Stimulated activated CD4-positive, alpha-beta T cell treated with anti-CD3 and anti-CD28 coated beads, Interleukin-2, amount 100 ng/mL, for 24 hours (primary cell): ENCODE data around the gene CUL4A.
A peak's percentile ranks its signal among the peaks of the same experiment; 100 is the strongest.
"Not testable (repeated sequence)": the region's sequence is repeated elsewhere in the genome, so short reads cannot be mapped to it uniquely, and the experiment has no call there.

Experiments
- DNase-seq, 2 donors: peaks; one replicate each; pipeline ENCODE4 v3.0.0-alpha.2; 2020

Gene CUL4A

GRCh38 chr13:113209759-113210421 lies 477 bp downstream of the CUL4A start:
- DNase-seq: peak; percentile 69 to 70

DNA sequence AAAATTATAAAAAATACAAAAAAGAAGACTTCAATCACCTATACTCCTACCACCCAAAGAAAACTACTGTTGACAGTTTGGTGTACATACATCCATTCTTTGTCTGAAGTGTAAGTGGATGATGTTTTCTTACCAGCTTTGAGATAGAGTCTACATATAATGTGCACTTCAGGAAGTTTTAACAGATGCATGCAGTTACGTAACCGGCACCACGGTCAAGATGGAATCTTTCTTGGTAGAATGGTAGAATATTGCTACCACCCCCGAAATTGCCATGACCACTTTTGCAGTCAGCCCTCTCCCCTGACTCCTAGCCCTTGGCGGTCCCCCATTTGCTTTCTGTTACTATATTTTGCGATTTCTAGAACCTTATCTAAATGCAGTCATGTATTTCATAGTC lies 1.4 kb downstream of the CUL4A start:
- DNase-seq: no peak

DNA sequence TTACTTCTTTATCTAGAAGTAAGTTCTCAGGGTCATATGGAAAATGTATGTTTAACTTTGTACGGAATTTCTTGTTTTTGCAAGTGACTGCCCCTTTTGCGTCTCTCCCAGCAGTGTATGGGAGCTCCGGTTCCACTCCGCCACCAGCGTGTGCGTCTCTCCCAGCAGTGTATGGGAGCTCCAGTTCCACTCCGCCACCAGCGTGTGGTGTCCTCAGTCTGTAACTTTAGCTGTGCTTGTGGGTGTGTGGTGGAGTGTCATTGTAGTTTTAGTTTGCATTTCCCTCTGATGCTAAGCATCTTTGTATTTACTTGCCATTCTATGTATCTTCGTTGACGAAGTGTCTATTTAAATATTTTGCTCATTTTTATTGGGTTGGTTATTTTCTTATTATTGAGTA lies 2.4 kb downstream of the CUL4A start:
- peak in 1 of 2 donors; percentile 22 for DNase-seq

DNA sequence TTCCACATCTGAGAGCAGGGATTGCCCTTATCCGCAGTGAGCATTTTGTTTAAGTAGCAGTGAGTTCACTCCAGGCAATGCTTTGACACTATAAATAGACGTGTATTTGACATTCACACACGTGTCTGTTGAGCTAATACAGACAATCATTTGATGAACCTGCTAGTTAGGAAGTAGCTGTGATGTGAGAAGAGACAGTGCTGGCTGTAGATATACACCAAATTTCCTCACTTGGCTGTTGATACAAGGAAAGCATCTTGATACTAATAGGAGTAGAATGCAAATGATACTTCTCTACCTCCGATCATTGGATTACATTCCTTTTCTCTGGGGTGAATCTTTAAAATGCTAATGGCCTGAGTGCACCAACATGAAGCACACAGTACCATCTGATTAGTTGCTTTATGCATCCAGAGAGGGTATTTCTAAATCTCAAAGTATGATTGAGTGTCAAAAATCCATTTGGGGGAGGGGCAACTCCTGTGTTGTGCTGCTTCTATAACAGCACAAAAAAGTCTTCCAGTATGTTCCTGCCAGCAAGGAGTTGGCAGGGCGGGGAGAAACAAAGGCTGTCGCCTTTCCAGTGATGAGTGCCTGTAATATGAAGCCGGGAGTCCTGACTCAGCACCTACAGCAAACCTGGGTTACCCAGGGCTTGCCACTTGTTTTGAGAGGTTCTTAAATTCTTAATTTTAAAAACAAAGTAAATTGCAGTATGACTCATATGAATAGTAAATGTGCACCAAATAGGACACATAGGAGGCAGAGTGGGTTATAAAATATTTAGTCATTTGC lies 7.0 kb downstream of the CUL4A start:
- DNase-seq: no peak

DNA sequence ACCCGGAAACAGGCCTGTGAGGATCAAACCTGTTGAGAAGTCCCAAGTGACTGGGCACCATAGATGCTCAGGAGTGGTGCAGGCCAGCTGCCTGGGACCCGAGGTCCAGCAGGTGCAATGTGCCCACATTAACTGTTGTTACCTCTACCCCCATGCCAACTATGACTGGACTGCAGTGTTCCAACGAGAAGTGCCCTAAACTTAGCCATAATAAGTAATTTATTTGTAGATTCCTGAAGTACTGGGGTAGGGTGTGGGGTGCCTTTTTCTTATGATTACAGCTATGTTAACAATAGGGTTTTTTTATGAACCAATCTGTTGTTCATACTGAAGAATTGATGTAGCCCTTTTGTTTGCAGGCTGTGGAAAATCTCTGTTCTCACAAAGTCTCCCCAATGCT lies 9.2 kb downstream of the CUL4A start:
- DNase-seq: no peak

- DNase-seq: no peak
These were observed 10.0 kb downstream of the CUL4A start for GRCh38 chr13:113219256-113219940.

DNA sequence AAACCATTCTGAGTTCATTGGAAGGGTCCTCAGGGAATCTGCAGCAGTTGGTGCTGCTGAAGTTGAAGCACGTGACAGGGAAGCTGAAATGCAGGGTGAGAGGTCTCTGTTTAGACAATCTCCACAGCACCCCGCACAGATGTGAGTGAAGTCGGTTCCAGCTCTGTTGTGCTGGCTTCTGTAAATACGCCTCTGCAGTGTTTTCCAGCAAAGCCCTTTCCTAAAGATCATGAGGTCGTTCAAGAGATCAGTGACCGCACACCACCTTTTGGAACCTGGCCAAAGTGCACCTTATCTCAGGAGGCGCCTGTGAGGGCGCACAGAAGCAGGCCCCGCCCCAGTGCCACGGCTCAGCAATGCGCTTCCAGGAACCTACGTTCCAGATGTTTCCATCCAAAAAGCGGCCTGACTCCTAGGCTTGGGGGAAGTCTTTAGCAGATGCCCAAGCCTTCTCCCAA lies 10.8 kb downstream of the CUL4A start:
- DNase-seq: no peak

DNA sequence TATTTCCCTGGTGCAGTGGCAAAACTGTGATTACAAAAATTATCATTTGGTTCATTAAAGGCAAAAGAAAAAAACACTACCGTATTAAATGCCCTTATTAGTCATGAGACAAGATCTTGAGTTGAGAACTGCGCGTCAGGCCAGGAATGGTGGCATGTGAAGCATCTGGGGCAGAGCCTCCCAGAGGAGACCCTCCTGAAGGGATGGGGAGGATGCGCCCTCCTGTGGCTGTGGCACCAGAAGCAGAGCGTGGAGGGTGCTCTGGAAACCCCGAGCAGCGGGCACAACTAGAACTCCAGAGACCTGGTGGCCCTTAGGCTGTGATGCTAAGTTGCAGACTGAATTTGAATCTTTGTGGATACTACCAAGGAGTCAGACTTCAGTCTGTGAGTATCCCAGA lies 11.5 kb downstream of the CUL4A start:
- DNase-seq: no peak

DNA sequence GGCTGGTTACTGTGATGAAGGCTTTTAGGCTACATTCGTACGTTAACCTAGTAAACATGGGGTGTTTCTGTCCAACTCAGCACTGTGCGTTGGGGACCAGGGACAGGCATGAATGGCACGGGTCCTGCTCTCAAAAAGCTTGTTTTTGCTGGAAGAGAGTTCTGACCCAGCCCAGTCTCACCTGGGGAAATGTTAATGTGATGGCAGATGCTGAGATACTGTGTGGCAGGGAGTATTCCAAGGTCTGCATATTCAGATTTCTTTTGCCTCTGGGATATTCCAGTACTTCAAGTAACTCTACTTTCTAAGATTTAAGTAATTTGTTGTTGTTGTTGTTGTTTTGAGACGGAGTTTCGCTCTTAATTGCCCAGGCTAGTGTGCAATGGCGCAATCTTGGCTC lies 13.7 kb downstream of the CUL4A start:
- no peak for DNase-seq

DNA sequence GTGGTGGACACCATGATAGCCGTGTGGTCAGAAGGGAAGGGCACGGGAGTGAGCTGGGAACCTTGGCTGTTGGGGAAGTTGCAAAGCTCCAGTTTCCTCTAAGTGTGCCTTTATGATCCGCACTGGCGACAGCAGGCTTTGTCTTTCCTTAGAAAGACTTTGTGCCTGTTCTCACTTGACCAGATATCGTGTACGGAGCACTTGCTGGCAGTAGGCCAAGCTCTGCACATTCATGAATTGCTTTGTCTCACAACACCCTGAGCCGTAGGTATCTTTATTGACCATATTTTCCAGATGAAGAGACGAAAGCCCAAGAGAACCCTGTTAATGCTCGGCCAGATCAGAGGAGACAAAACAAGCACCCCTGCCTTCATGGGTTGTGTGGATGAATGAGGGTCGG lies 15.1 kb downstream of the CUL4A start:
- DNase-seq: no peak

DNA sequence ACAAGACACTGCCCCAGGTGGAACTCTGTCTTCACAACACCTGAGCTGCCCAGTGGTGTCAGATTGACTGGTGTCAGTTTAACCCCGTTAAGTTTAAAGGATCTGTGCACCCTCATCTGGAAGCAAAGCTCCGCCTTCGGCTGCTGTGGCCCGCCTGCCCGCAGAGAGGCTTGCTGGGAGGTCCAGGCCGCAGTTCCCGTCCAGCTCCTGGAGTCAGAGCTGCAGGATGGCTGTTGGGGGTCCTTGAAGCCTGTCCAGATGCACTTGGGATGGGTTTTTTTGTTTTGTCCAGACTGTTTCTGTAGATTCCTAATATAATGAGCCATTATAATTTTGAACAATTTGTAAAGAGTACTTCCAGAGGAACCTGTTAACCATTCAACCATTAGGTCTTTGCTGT lies 16.1 kb downstream of the CUL4A start:
- DNase-seq: no peak

GRCh38 chr13:113226873-113227450 lies 17.5 kb downstream of the CUL4A start:
- DNase-seq: no peak

GRCh38 chr13:113229161-113229560 lies 19.7 kb downstream of the CUL4A start:
- no peak for DNase-seq

DNA sequence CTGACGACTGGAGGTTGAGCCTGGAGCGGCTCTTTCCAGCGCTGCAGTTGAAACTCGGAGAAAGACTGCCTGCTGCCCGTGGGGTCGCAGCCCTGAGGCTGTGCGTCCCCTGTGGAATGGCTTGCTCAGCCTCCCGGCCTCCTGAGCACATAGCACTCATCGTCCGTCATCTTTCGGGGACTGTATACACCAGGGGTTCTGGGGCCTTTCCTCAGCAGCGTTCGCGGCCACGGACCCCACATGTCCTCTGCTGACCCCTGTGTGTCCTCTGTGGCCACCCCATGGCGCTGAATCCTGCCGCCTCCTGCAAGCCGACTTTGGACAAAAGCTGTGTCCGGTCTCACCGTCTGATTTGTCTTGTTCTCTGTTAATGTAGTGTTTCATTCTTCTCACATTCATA lies 20.4 kb downstream of the CUL4A start:
- no peak for DNase-seq

DNA sequence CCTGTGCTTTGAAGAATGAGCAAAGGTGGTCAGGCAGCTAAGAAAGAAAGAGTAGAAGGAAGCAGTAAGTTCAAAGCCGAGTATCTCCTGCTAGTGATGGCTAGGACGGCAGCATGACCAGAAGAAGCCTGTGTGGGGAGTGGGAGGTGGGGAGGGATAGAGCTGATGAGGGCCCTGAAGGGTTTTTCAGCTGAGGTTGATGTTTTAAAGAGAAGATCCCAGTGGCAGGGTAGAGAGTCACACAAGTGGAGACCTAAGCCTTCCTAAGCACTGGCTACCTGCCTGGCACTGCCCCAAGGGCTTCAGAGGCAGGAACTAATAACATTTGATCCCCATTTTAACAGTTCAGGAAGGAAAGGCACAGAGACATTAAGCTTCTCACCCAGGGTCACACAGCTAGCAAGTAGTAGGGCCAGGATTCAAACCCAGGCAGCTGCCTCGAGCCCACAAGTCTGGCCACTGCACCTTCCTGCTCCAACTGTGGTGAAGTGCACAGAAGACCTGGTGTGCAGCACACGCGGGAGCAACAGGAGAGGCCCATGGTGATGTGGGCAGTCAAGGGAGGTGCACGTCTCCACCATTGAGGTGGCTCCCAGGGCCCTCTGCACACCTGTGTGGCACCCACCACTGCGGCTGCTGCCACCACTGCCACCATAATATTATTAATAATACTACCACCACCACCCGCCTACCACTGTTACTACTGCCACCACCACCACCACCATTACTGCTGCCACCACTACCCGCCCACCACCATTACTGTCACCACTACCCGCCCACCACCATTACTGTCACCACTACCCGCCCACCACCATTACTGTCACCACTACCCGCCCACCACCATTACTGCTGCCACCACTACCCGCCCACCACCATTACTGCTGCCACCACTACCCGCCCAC lies 22.1 kb downstream of the CUL4A start:
- DNase-seq: no peak

DNA sequence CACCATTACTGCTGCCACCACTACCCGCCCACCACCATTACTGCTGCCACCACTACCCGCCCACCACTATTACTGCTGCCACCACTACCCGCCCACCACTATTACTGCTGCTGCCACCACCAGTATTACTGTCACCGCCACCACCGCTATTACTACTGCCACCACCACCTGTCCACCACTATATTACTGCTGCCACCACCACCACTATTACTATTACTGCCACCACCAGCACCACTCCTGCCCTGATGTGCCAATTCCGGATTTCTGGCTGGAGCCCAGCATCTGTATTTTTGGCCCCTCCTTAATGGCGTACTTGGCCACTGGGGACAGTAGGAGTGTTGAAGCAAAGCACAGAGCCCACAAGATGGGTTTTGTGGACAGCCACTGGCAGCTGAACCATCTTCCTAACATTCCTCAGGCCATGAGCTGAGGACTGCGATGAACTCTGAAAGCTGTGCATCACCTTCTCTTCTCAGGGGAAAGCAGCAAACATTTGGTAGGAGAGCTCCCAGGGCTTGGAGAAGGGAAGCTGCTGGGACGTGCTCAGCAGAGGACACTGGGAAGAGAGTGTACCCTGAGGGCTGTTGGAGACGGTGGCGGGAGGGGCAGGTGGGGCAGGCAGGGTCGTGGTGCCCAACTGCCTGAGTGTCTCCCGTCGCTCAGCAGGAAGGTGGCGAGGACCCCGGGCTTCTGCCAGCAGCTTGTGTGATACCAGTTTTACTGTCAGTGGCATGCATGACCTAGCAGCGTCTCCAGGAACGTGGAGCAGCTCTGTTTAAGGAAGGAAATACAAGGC lies 23.0 kb downstream of the CUL4A start:
- DNase-seq: no peak

GRCh38 chr13:113233101-113233500 lies 23.7 kb downstream of the CUL4A start:
- no peak for DNase-seq

DNA sequence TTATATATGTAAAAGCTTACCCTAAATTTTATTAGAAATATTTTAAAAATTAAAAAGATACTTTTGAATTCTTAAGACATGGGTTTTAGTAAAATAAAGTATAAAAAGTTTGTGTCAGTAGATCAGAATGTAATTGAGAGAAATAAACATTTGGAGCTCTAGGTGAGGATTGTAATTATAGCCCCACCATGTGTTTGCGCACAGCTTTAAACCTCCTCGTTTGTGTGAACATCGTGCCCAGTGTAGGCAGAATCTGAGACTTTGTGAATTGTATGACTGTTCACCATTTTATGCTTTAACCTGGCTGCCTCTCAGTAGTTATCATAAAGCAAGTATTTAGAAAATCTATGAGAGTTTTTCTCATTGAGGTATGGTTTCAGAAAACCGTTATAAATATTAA lies 29.1 kb downstream of the CUL4A start:
- DNase-seq: no peak

DNA sequence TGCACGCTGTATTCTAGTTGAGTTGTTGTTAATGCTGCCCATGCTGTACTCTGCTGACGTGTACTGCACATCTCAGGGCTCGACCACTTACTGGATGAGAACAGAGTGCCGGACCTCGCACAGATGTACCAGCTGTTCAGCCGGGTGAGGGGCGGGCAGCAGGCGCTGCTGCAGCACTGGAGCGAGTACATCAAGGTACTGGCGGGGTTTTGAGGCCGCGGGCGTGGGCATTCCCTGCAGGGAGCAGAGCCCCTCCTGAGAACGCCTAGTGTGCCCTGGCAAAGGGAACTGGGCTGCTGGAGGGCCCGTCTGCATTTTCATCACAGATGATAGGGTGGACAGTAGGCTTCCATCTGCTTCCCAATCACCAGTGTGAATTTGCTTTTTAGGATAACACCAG lies 29.9 kb downstream of the CUL4A start:
- no peak for DNase-seq

GRCh38 chr13:113239986-113240385 lies 30.6 kb downstream of the CUL4A start:
- no peak for DNase-seq

DNA sequence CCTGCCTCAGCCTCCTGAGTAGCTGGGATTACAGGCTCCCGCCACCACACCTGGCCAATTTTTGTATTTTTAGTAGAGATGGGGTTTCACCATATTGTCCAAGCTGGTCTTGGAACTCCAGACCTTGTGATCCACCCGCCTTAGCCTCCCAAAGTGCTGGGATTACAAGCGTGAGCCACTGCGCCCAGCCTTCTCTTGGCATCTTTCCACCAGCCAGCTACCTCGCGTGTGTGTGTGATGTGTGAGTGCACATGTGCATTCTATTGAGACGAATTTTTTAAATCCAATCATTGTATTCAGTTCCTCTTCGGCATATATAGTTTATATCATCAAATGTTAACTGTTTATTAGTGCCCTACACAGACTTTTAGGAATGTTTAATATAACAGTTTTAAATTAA lies 32.2 kb downstream of the CUL4A start:
- DNase-seq: not testable (repeated sequence)

DNA sequence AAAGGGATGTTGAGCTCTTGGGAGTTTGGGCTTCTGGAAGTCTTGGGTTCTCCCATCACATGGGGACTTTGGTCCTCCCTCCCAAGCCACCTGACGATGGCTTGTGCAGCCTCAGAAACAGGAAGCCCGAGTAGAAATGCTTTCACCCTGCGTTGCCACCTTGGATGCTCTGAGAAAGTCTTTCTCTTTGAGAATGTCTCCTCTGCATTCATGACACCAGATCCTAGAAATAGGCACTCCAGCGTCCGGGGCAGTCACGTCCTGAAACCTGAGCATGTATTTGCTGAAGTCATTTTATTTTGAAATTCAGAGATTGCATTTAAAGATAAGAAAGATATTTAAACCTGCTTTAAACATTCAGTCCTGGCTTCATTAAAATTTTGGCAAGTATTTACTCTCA lies 34.4 kb downstream of the CUL4A start:
- no peak for DNase-seq
